PFSK-1 (cell line): ENCODE measurements around the gene EREG.

Experiments used
- FOXP2 ChIP-seq: optimal IDR thresholded peaks from 2 replicates; pipeline ENCODE3; 2011; ENCODE audit warnings: borderline replicate concordance, control low read depth, inconsistent platforms; ENCODE audit not compliant: insufficient read depth; ENCODE audit errors: extremely low read length, extremely low read depth
- POLR2AphosphoS5 ChIP-seq: IDR thresholded peaks from 2 replicates; pipeline ENCODE4 v1.6.1; 2012; ENCODE audit warnings: low read depth, mild to moderate bottlenecking, control low read depth, low read length, moderate library complexity
- SIN3A ChIP-seq: IDR thresholded peaks from 2 replicates; pipeline ENCODE4 v1.6.1; 2012; ENCODE audit warnings: mild to moderate bottlenecking, low read length, moderate library complexity, borderline replicate concordance; ENCODE audit not compliant: insufficient read depth
- TAF1 ChIP-seq: IDR thresholded peaks from 2 replicates; pipeline ENCODE4 v1.6.1; 2012; ENCODE audit warnings: low read length, control low read depth, borderline replicate concordance; ENCODE audit not compliant: insufficient read depth

DNA sequence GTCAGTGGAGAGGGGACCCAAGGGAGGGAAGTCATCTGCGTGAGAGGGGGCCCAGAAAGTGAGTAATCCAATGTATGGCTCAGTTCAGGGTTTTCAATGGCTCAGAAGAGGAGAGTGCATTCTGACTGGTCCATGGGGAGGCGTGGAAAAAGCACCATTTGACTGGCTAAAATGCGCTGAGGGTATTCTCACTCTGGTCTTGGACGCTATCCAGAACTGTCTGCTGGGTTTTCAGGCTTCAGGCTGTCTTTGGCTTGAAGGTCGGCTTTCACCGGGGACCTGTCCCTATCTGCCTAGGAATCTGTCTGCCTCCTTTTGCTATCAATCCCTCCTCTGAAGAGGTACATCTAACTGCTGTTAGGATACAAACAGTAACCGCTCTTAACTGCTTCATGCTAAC, 30.3 kb upstream of the EREG start:
- TF ChIP-seq SIN3A = no peak
- TF ChIP-seq POLR2AphosphoS5 = no peak
- TF ChIP-seq FOXP2 = no peak
- no peak for TF ChIP-seq TAF1
